Activated CD8-positive, alpha-beta T cell treated with anti-CD3 and anti-CD28 coated beads, Interleukin-2, amount 10 ng/mL, durations not matched to agents 7 days and 5 days (primary cell): Measurements from ENCODE around the gene MAP3K3. TPM values are rescaled to one million over a fixed set of nuclear protein-coding genes. Genes with fewer than 3 reads are reported as not detected.
A peak's percentile ranks its signal among the peaks of the same experiment; 100 is the strongest.

ENCODE experiments used
- ATAC-seq: fragments of 150-1000 bp; cut with Tn5 transposase; one replicate; pipeline ENCODE4 v1.10.0; 2021; ENCODE audit warnings: moderate library complexity
- CTCF ChIA-PET: fragments of 350-600 bp; sonication (Branson Sonifier 250); formaldehyde crosslinking; loops from one replicate; lab custom pipeline; 2021; ENCODE audit warnings: antibody characterized with exemption; lab: Charles Lee
- POLR2A ChIA-PET: fragments of 350-600 bp; sonication (Branson Sonifier 250); formaldehyde crosslinking; loops from one replicate; lab custom pipeline; 2021; ENCODE audit warnings: antibody characterized with exemption; lab: Charles Lee
- DNase-seq: peaks from one replicate; pipeline ENCODE4 v3.0.0-alpha.2; 2020
- H3K27ac Mint-ChIP-seq: one replicate; pipeline ENCODE4 v1.8.0; 2021; ENCODE audit warnings: mild to moderate bottlenecking, mixed read lengths
- H3K27me3 Mint-ChIP-seq: one replicate; pipeline ENCODE4 v1.8.0; 2021; ENCODE audit warnings: low read depth, mixed read lengths
- H3K36me3 Mint-ChIP-seq: one replicate; pipeline ENCODE4 v1.8.0; 2021; ENCODE audit warnings: low read depth, mixed read lengths
- H3K4me1 Mint-ChIP-seq: one replicate; pipeline ENCODE4 v1.8.0; 2021; ENCODE audit warnings: low read depth, mixed read lengths
- H3K4me3 Mint-ChIP-seq: one replicate; pipeline ENCODE4 v1.8.0; 2021; ENCODE audit warnings: mild to moderate bottlenecking, mixed read lengths
- H3K9me3 Mint-ChIP-seq: one replicate; pipeline ENCODE4 v1.8.0; 2022; ENCODE audit warnings: mixed read lengths; ENCODE audit not compliant: insufficient read depth
- total RNA-seq, 2 experiments: library from RNA; stranded (reverse); gene quantifications; one replicate each; pipeline ENCODE4 v1.2.3, GENCODE V29; 2021

MAP3K3 gene
- total RNA-seq, 2 experiments from 2014 or later, result 31.4 to 32.8 TPM

DNA sequence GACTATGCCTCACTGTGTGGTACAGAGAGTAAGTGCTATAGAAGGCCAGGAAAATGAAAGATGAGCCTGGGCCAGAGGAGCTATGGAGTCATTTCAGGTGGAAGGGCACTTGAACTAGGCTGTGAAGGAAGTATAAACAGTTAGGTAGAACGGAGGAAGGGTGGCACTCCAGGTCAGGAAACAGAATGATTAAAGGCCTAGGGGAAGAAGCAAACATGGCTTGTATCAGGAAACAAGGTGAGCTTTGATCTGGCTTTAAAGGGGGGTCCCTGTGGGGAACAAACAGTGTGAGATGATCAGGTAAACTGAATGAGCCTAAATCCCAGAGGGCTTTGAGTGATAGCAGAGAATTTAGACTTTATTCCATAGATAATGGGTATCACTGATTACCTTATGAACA is 16.9 kb downstream of the MAP3K3 start:
- Mint-ChIP-seq H3K36me3 (peaks cover 20% of the 10 kb centered on the region), H3K27ac (peak overlapping the region; percentile 23), H3K9me3 (no peaks in the 10 kb centered on the region), H3K4me1 (peaks cover 9% of the 10 kb centered on the region), H3K27me3 (no peaks in the 10 kb centered on the region), H3K4me3 (no peak overlapping the region)
- DNase-seq (no peak), ATAC-seq (no peak)
- ChIA-PET CTCF (interaction anchor here (0.7 to 1.9 kb wide), 3 partner anchors 21 to 72 kb away, joined by 3 to 7 read pairs (median 3); no protein-coding TSS in a partner anchor), POLR2A (interaction anchor here (1.5 kb wide), 1 partner anchor 55 kb away, joined by 4 read pairs; no protein-coding TSS in a partner anchor)

- Mint-ChIP-seq H3K4me3 (no peak overlapping the region), H3K9me3 (no peaks in the 10 kb centered on the region), H3K4me1 (peaks cover 6% of the 10 kb centered on the region), H3K27me3 (no peaks in the 10 kb centered on the region), H3K36me3 (peaks cover 16% of the 10 kb centered on the region), H3K27ac (no peak overlapping the region)
- ChIA-PET POLR2A (no interaction called here), CTCF (interaction anchor here (1.2 to 1.9 kb wide), 2 partner anchors 28 to 71 kb away, joined by 3 to 7 read pairs; no protein-coding TSS in a partner anchor)
- no peak for ATAC-seq
- no peak for DNase-seq
Measured at GRCh38 chr17:63640038-63640437, 17.8 kb downstream of the MAP3K3 start.

GRCh38 chr17:63641692-63642448 is 19.7 kb downstream of the MAP3K3 start:
- peaks cover 6% of the 10 kb centered on the region for H3K4me1 Mint-ChIP-seq
- H3K9me3 Mint-ChIP-seq, result no peaks in the 10 kb centered on the region
- CTCF ChIA-PET, result no interaction called here
- ATAC-seq (no peak), DNase-seq (no peak)
- no peak overlapping the region for H3K4me3 Mint-ChIP-seq
- H3K27me3 Mint-ChIP-seq, result no peaks in the 10 kb centered on the region
- POLR2A ChIA-PET, result interaction anchor here (1.1 kb wide), 1 partner anchor 70 kb away, joined by 3 read pairs; no protein-coding TSS in a partner anchor
- no peak overlapping the region for H3K27ac Mint-ChIP-seq
- peaks cover 18% of the 10 kb centered on the region for H3K36me3 Mint-ChIP-seq

DNA sequence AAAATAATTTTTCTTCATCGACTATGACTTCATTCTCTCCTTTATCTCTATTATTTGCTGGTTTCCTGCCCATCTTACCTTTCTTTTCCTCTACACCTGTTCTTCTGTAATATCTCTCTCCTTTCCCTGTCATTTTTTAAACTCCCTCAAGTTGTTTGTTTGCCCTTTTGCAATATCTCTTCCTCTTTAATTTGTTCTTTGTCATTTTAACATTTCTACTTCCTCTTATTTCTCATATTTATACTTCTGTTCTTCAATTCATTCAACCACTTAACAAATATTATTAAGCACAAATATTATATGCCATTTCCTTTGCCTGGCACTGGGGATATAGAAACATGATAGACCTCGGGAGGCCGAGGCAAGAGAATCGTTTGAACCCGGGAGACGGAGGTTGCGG is 22.6 kb downstream of the MAP3K3 start:
- Mint-ChIP-seq H3K27ac (no peak overlapping the region), H3K4me1 (peaks cover 9% of the 10 kb centered on the region), H3K9me3 (no peaks in the 10 kb centered on the region), H3K36me3 (peaks cover 33% of the 10 kb centered on the region), H3K27me3 (no peaks in the 10 kb centered on the region), H3K4me3 (no peak overlapping the region)
- DNase-seq (no peak), ATAC-seq (no peak)
- CTCF ChIA-PET, result no interaction called here
- POLR2A ChIA-PET, result no interaction called here

DNA sequence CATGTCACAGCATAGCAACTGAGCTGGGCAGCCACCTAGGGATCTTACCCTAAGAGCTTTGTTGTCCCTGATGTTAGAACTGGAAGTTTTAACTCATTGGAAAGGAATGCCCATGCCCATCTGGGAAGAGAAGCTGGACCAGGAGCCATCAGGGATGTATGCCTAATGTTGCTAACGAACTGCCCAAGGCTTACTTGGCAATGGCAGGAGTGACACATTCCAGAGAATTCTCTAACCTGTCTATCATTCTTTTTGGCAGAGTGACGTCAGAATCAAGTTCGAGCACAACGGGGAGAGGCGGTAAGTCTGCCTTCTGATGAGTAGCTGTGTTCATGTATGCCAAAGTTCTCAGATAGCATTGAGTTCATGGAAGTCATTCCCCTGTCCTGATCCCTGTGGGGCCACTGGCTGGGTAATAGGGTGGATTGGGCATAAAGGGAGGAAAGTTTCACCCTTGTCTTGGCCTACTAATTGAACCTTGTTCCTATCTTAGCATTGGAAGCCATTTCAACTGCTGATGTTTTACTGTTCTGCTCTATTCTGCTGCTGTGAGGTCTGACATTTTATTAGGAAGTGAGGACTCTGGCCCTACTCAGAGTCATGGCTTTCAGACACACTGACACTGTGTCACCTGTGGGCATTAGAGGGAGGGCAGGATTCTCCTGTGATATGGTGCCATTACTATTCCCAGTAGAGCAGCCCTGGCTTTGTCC is 23.7 kb downstream of the MAP3K3 start:
- H3K4me1 Mint-ChIP-seq, result peaks cover 16% of the 10 kb centered on the region
- no peaks in the 10 kb centered on the region for H3K27me3 Mint-ChIP-seq
- no peaks in the 10 kb centered on the region for H3K9me3 Mint-ChIP-seq
- no peak for DNase-seq
- H3K27ac Mint-ChIP-seq, result no peak overlapping the region
- peaks cover 34% of the 10 kb centered on the region for H3K36me3 Mint-ChIP-seq
- ATAC-seq, result no peak
- ChIA-PET POLR2A (interaction anchor here (0.5 kb wide), 1 partner anchor 16 kb away, joined by 3 read pairs; no protein-coding TSS in a partner anchor), CTCF (interaction anchor here (0.9 to 1.6 kb wide), 3 partner anchors 15 to 220 kb away, joined by 3 to 4 read pairs (median 3); no protein-coding TSS in a partner anchor)
- no peak overlapping the region for H3K4me3 Mint-ChIP-seq

DNA sequence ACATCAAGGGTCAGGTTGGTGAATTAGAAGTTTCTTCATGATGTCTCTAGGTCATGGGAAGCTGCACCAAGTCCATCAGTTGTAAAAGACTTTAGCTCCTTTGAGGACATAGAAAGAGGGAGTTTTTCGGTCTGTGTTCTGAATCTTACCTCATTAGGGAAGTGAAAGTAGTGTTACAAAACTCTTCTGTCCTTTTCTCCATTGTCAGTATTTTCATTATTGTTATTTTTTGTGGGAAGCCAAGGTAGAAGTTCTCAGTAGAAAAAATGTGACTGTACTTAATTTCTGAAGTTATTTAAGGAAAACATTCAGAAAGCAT is 24.2 kb downstream of the MAP3K3 start:
- Mint-ChIP-seq H3K9me3 (no peaks in the 10 kb centered on the region), H3K27me3 (no peaks in the 10 kb centered on the region), H3K4me3 (no peak overlapping the region), H3K36me3 (peaks cover 34% of the 10 kb centered on the region), H3K4me1 (peaks cover 16% of the 10 kb centered on the region), H3K27ac (no peak overlapping the region)
- no peak for DNase-seq
- POLR2A ChIA-PET, result interaction anchor here (0.5 kb wide), 1 partner anchor 16 kb away, joined by 3 read pairs; no protein-coding TSS in a partner anchor
- ATAC-seq, result no peak
- CTCF ChIA-PET, result interaction anchor here (1.6 kb wide), 1 partner anchor 221 kb away, joined by 4 read pairs; no protein-coding TSS in a partner anchor

DNA sequence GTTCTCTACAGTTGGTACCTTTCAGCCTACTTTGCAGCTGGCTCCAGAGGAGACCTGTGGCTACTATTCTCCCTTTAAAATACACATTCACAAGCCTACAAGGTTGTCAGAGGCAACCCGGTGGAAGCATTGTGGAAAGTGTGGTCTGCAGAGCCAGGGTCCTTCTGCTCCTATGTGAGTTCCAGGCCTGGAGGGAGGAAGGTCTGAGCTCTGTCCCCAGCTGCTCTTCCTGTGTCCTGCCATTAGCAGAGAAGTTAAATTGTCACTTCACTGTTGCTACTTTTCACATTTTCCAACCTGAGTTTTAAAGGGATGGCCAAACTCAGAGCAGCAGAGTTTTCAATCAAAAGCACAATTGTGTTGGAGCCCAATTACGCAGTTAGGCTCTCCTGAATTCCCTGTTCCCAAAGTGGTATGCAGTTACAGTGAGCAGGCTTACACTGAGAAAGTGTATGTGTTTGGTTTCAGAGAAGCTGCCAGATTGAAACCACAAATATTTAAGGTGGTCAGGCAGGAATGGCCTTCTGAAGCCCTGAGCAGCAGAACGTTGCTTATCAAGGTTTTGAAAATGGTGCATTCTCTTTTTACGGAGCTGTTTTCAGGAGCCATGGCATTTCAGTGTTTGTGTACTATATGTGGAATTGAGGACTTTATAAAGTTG is 25.0 kb downstream of the MAP3K3 start:
- peaks cover 34% of the 10 kb centered on the region for H3K36me3 Mint-ChIP-seq
- no peak overlapping the region for H3K4me3 Mint-ChIP-seq
- ChIA-PET POLR2A (no interaction called here), CTCF (interaction anchor here (1.6 kb wide), 1 partner anchor 221 kb away, joined by 4 read pairs; no protein-coding TSS in a partner anchor)
- ATAC-seq (no peak), DNase-seq (no peak)
- H3K9me3 Mint-ChIP-seq, result no peaks in the 10 kb centered on the region
- H3K27ac Mint-ChIP-seq, result no peak overlapping the region
- H3K27me3 Mint-ChIP-seq, result no peaks in the 10 kb centered on the region
- H3K4me1 Mint-ChIP-seq, result peaks cover 16% of the 10 kb centered on the region

DNA sequence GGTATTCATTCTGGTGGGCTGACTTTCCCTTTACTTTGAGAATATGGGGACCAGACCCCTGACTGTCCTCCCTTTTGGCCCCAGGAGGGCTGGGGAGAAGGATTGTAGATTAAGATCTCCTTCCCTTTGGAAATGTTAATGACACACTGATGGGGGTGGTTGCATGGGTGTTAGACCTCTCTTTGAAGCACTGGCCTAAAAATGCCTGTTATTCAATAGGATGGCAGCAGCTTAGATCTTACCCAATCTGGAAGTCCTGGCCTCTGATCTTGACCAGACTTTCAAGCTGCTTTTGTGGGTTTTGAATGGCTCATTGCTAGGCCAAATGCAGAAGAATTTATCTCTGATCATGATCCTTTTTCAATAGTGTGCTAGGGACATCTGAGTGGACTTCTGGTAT is 25.7 kb downstream of the MAP3K3 start:
- ChIA-PET CTCF (interaction anchor here (1.6 kb wide), 1 partner anchor 222 kb away, joined by 4 read pairs; no protein-coding TSS in a partner anchor), POLR2A (no interaction called here)
- Mint-ChIP-seq H3K4me1 (peaks cover 16% of the 10 kb centered on the region), H3K4me3 (no peak overlapping the region), H3K36me3 (peaks cover 34% of the 10 kb centered on the region), H3K27me3 (no peaks in the 10 kb centered on the region), H3K9me3 (no peaks in the 10 kb centered on the region), H3K27ac (no peak overlapping the region)
- ATAC-seq, result no peak
- no peak for DNase-seq

DNA sequence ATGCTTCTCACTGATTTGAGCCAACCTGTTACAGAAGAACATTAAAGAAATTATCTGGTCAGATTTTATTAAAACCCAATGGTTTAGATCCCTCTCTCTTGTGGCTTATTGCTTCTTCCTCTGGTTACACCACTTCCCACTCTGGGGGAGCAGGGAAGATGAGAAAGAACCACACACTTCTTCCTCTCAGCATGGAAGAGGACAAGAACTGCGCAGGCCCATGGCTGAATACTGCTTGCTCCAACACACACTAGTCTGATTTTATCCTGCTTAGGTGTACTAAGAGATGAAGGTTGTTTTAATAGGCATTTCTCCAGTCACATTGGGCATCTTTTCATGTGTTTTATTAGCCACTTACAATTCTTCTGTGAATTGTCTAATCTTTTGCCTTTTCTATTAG is 27.6 kb downstream of the MAP3K3 start:
- DNase-seq (no peak), ATAC-seq (no peak)
- peaks cover 40% of the 10 kb centered on the region for H3K36me3 Mint-ChIP-seq
- H3K4me3 Mint-ChIP-seq, result no peak overlapping the region
- H3K9me3 Mint-ChIP-seq, result no peaks in the 10 kb centered on the region
- POLR2A ChIA-PET, result no interaction called here
- H3K4me1 Mint-ChIP-seq, result peaks cover 16% of the 10 kb centered on the region
- no peaks in the 10 kb centered on the region for H3K27me3 Mint-ChIP-seq
- no peak overlapping the region for H3K27ac Mint-ChIP-seq
- CTCF ChIA-PET, result no interaction called here

DNA sequence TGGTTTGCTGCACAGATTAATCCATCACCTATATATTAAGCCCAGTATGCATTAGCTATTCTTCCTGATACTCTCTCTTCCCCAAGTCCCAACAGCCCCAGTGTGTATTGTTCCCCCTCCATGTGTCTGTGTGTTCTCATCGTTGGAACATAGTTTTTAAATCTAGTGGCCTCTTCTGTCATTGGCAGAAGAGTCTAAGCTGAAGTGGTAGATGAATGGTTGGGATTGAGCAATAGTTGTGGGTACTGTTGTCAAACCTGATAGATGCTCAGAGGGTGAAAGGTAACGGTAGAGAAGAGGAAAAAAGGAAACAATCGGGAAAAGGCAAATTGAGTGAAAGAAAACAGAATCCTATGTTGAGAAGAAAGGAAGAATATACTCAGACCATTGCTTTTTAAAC is 29.9 kb downstream of the MAP3K3 start:
- POLR2A ChIA-PET, result no interaction called here
- no peak for ATAC-seq
- CTCF ChIA-PET, result no interaction called here
- peaks cover 16% of the 10 kb centered on the region for H3K4me1 Mint-ChIP-seq
- no peak for DNase-seq
- H3K4me3 Mint-ChIP-seq, result no peak overlapping the region
- H3K36me3 Mint-ChIP-seq, result peaks cover 26% of the 10 kb centered on the region
- H3K27me3 Mint-ChIP-seq, result no peaks in the 10 kb centered on the region
- H3K27ac Mint-ChIP-seq, result no peak overlapping the region
- no peaks in the 10 kb centered on the region for H3K9me3 Mint-ChIP-seq

DNA sequence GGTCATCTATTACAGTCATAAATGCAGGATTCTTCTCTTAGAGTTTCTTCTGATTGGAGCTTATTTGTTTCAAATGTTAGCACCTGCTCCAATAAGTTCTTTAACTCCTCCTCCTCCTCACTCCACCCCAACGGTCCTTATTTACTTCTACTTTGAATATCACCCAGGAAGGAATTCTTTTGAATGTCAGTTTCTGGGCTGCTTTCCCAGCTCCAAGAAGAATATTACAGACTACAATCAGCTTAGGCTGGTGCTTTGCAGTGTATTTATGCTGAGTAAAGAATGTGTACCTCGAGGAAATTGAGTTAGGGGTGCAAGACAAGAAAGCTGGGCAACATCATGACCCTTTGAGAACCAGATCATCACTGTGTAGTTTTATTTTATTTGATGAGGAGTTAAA is 30.8 kb downstream of the MAP3K3 start:
- H3K27me3 Mint-ChIP-seq, result no peaks in the 10 kb centered on the region
- ATAC-seq (no peak), DNase-seq (no peak)
- H3K4me3 Mint-ChIP-seq, result no peak overlapping the region
- peaks cover 16% of the 10 kb centered on the region for H3K4me1 Mint-ChIP-seq
- H3K36me3 Mint-ChIP-seq, result peaks cover 28% of the 10 kb centered on the region
- H3K27ac Mint-ChIP-seq, result no peak overlapping the region
- no peaks in the 10 kb centered on the region for H3K9me3 Mint-ChIP-seq
- ChIA-PET POLR2A (no interaction called here), CTCF (no interaction called here)
